T-cell (primary cell): ENCODE measurements around the gene MAP2K3. TPM values are rescaled to one million over a fixed set of nuclear protein-coding genes. Genes with fewer than 3 reads are reported as not detected.

Experiments
- ATAC-seq, 4 experiments: fragments of 200-7000 bp in 3 of 4; fragments of 150-1000 bp in 1 of 4; cut with Tn5 transposase; replicated peaks in 1 of 4; 1 replicate in 3 of 4; 2 replicates in 1 of 4; pipeline ENCODE4 v1.10.0; 2021; ENCODE audit warnings: moderate library complexity in 3 of 4, mild to moderate bottlenecking in 2 of 4, moderate number of reproducible peaks in 1 of 4
- CTCF ChIA-PET, 2 donors: fragments of 300-600 bp; sonication (Branson Sonifier 250); formaldehyde crosslinking; loops; one replicate each; lab custom pipeline; 2022; ENCODE audit warnings: antibody characterized with exemption in 2 of 2; lab: Charles Lee
- POLR2A ChIA-PET, 2 donors: fragments of 300-600 bp; sonication (Branson Sonifier 250); formaldehyde crosslinking; loops; one replicate each; lab custom pipeline; 2022; ENCODE audit warnings: antibody characterized with exemption in 2 of 2; lab: Charles Lee
- DNase-seq, 35 experiments: peaks; one replicate each; pipeline versions ENCODE4 v3.0.0 to v3.0.0-alpha.2; 2013 to 2023
- H3K27ac ChIP-seq: one replicate; pipeline ENCODE4 v1.5.1; 2013; ENCODE audit warnings: low read length
- H3K27me3 ChIP-seq, 2 experiments: replicated peaks in 1 of 2; 1 replicate in 1 of 2; 2 replicates in 1 of 2; pipeline versions ENCODE4 v1.6.1 to v1.7.0; 2013; ENCODE audit warnings: low read length in 1 of 2, mixed read lengths in 1 of 2; ENCODE audit not compliant: control insufficient read depth in 2 of 2, insufficient read depth in 2 of 2; ENCODE audit errors: extremely low read depth in 1 of 2
- H3K36me3 ChIP-seq, 2 donors: 1 replicate in 1 of 2; 2 replicates in 1 of 2; pipeline versions ENCODE4 v1.6.1 to v1.7.0; 2013; ENCODE audit warnings: low read length in 1 of 2; ENCODE audit not compliant: control insufficient read depth in 2 of 2, insufficient read depth in 1 of 2; ENCODE audit errors: extremely low read depth in 1 of 2
- H3K4me1 ChIP-seq, 2 experiments: 1 replicate in 1 of 2; 2 replicates in 1 of 2; pipeline versions ENCODE4 v1.6.1 to v1.7.0; 2013; ENCODE audit warnings: low read length in 2 of 2, mixed read lengths in 1 of 2; ENCODE audit not compliant: insufficient read depth in 2 of 2, control insufficient read depth in 1 of 2; ENCODE audit errors: extremely low read depth in 1 of 2
- H3K4me3 ChIP-seq, 2 donors: 1 replicate in 1 of 2; 2 replicates in 1 of 2; pipeline versions ENCODE4 v1.5.1 to v1.7.0; 2013; ENCODE audit warnings: mild to moderate bottlenecking in 2 of 2, low read length in 1 of 2, moderate library complexity in 1 of 2; ENCODE audit not compliant: control insufficient read depth in 1 of 2; ENCODE audit errors: extremely low read depth in 1 of 2
- H3K9me3 ChIP-seq: 2 replicates; pipeline ENCODE4 v1.7.0; 2013
- H3K27ac Mint-ChIP-seq, 2 donors: one replicate each; pipeline ENCODE4 v1.8.0; 2020 to 2021; ENCODE audit warnings: mild to moderate bottlenecking in 2 of 2, mixed read lengths in 2 of 2
- H3K27me3 Mint-ChIP-seq, 2 donors: one replicate each; pipeline ENCODE4 v1.8.0; 2021 to 2022; ENCODE audit warnings: mixed read lengths in 2 of 2
- H3K36me3 Mint-ChIP-seq: one replicate; pipeline ENCODE4 v1.8.0; 2021; ENCODE audit warnings: mixed read lengths
- H3K4me1 Mint-ChIP-seq, 3 donors: one replicate each; pipeline ENCODE4 v1.8.0; 2020 to 2022; ENCODE audit warnings: mixed read lengths in 3 of 3, mild to moderate bottlenecking in 1 of 3
- H3K4me3 Mint-ChIP-seq, 3 donors: one replicate each; pipeline ENCODE4 v1.8.0; 2020 to 2022; ENCODE audit warnings: mild to moderate bottlenecking in 3 of 3, mixed read lengths in 3 of 3, moderate library complexity in 3 of 3
- H3K9me3 Mint-ChIP-seq, 3 donors: one replicate each; pipeline ENCODE4 v1.8.0; 2020 to 2022; ENCODE audit warnings: mixed read lengths in 3 of 3
- WGBS: methylation state at CpG from one replicate; pipeline ENCODE4 v1.1.5; 2013; ENCODE audit warnings: missing lambda C conversion rate; ENCODE audit not compliant: insufficient coverage; 5-methylcytosine and 5-hydroxymethylcytosine counted together
- total RNA-seq, 35 experiments: library from RNA in 6 of 35; stranded (reverse) in 6 of 35; fragments of 120-200 nt in 1 of 35; gene quantifications; one replicate each; pipeline versions ENCODE4 v1.2.1 to v1.2.4 and lab custom pipeline; 2013 to 2026

Gene MAP2K3
- total RNA-seq, 5 donors from 2014 or later (not counting 1 experiment from before 2014, with no cell fraction given): 36.9 to 61.3 (median 57.1) TPM

- Histone ChIP-seq H3K36me3 (no peaks in the 10 kb centered on the region), H3K4me1 (no peaks in the 10 kb centered on the region), H3K27ac (no peak overlapping the region), H3K4me3 (no peak overlapping the region), H3K27me3 (no peaks in the 10 kb centered on the region), H3K9me3 (no peaks in the 10 kb centered on the region)
- WGBS: 80% methylated on average over 11 of the region's 12 CpGs
- no peak overlapping the region for H3K27ac Mint-ChIP-seq
- no peaks in the 10 kb centered on the region for H3K4me1 Mint-ChIP-seq
- ChIA-PET CTCF (interaction anchor here in 1 of 2 donors (0.7 kb wide), 1 partner anchor 187 kb away, joined by 4 read pairs; no protein-coding TSS in a partner anchor), POLR2A (interaction anchor here in 1 of 2 donors (0.6 kb wide), 1 partner anchor 12 kb away, joined by 4 read pairs; no protein-coding TSS in a partner anchor)
- H3K9me3 Mint-ChIP-seq: no peaks in the 10 kb centered on the region
- no peaks in the 10 kb centered on the region for H3K36me3 Mint-ChIP-seq
- no peak overlapping the region for H3K4me3 Mint-ChIP-seq
- DNase-seq (no peak), ATAC-seq (no peak)
- peaks cover 0 to 1% of the 10 kb centered on the region in 2 donors for H3K27me3 Mint-ChIP-seq
Measured at GRCh38 chr17:21358682-21359482, 74.4 kb downstream of the MAP2K3 start.

DNA sequence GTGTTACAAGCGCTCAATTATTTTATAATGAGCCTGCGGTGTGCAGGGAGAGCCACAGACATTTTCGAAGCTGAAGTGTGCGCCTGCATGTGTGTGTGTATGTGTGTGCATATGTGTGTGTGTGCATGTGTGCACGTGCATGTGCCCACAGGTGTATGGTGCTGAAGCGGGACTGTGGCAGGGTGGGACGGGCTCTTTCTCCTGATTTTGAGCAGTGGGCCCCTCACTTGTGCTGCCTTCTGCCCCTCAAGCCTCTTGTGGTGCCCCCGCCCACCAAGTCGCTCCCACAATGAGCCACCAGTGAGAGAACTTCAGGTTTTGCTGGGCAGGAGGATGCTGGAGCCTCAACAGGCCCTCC, 75.0 kb downstream of the MAP2K3 start:
- Mint-ChIP-seq H3K4me3 (no peak overlapping the region), H3K27ac (no peak overlapping the region), H3K27me3 (peaks cover 0 to 1% of the 10 kb centered on the region in 2 donors), H3K9me3 (no peaks in the 10 kb centered on the region), H3K4me1 (no peaks in the 10 kb centered on the region), H3K36me3 (no peaks in the 10 kb centered on the region)
- 77% methylated on average over 6 of the region's 9 CpGs for WGBS
- no peak for DNase-seq
- CTCF ChIA-PET: no interaction called here
- POLR2A ChIA-PET: no interaction called here
- H3K27ac ChIP-seq: no peak overlapping the region
- H3K36me3 ChIP-seq: no peaks in the 10 kb centered on the region
- no peak for ATAC-seq
- H3K9me3 ChIP-seq: no peaks in the 10 kb centered on the region
- H3K4me3 ChIP-seq: no peak overlapping the region
- H3K4me1 ChIP-seq: no peaks in the 10 kb centered on the region
- H3K27me3 ChIP-seq: no peaks in the 10 kb centered on the region

GRCh38 chr17:21360048-21360447, 75.5 kb downstream of the MAP2K3 start:
- ATAC-seq (no peak), DNase-seq (no peak)
- no peaks in the 10 kb centered on the region for H3K36me3 Mint-ChIP-seq
- no peaks in the 10 kb centered on the region for H3K9me3 Mint-ChIP-seq
- Histone ChIP-seq H3K36me3 (no peaks in the 10 kb centered on the region), H3K9me3 (no peaks in the 10 kb centered on the region), H3K4me1 (no peaks in the 10 kb centered on the region), H3K27me3 (no peaks in the 10 kb centered on the region), H3K27ac (no peak overlapping the region), H3K4me3 (no peak overlapping the region)
- ChIA-PET POLR2A (no interaction called here), CTCF (no interaction called here)
- H3K4me3 Mint-ChIP-seq: no peak overlapping the region
- peaks cover 0 to 1% of the 10 kb centered on the region in 2 donors for H3K27me3 Mint-ChIP-seq
- H3K27ac Mint-ChIP-seq: no peak overlapping the region
- H3K4me1 Mint-ChIP-seq: no peaks in the 10 kb centered on the region
- WGBS: 66% methylated on average over 7 of the region's 7 CpGs

DNA sequence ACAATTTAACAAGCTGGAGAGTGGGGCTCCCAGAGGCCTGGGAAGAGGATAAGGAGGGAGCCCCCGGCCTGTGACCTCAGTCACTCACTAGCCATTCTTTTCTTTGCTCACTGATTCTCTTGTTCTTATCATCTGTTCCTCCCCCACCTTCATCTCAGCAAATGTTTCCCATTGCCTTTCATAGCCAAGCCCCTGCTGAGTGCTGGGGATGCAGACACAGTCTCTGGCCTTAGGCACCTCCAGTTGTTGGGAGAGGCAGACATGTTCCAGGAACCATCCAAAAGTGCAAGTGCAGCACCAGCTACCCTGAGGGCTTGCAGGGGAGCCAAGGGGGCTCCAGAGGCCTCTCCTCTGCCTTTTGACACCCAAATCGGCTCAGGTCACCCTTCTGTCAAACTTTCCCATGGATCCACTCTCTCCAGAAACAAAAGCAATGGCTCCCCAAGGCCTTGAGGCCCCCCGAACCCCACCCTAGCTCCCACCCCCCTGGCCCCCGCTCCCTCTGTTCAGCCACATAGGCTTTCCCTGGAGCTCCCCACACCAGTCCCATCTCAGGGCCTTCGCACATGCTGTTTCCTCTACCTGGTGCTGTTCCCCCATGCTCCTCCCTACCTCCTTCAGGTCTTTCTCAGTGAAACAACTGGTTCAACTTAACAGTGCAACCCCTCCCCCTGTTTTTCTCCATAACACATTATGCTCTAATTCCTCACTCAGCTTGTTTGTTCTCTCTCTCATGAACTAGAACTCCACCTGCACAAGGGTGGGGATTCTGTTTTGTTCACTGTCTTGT, 76.7 kb downstream of the MAP2K3 start:
- H3K9me3 ChIP-seq: no peaks in the 10 kb centered on the region
- Mint-ChIP-seq H3K27me3 (peaks cover 0 to 1% of the 10 kb centered on the region in 2 donors), H3K36me3 (no peaks in the 10 kb centered on the region), H3K4me1 (no peaks in the 10 kb centered on the region), H3K4me3 (no peak overlapping the region), H3K27ac (no peak overlapping the region), H3K9me3 (no peaks in the 10 kb centered on the region)
- WGBS: 60% methylated on average over 2 of the region's 5 CpGs
- H3K27me3 ChIP-seq: peaks cover 0 to 3% of the 10 kb centered on the region in 2 experiments
- ATAC-seq (no peak), DNase-seq (no peak)
- H3K4me3 ChIP-seq: no peak overlapping the region
- no peak overlapping the region for H3K27ac ChIP-seq
- no peaks in the 10 kb centered on the region for H3K36me3 ChIP-seq
- POLR2A ChIA-PET: no interaction called here
- H3K4me1 ChIP-seq: no peaks in the 10 kb centered on the region
- CTCF ChIA-PET: no interaction called here

- peaks cover 0 to 1% of the 10 kb centered on the region in 2 donors for H3K27me3 Mint-ChIP-seq
- no peaks in the 10 kb centered on the region for H3K4me1 ChIP-seq
- no peak overlapping the region for H3K4me3 Mint-ChIP-seq
- H3K36me3 Mint-ChIP-seq: no peaks in the 10 kb centered on the region
- DNase-seq: no peak
- ChIA-PET CTCF (no interaction called here), POLR2A (no interaction called here)
- H3K9me3 Mint-ChIP-seq: no peaks in the 10 kb centered on the region
- H3K27ac ChIP-seq: no peak overlapping the region
- peaks cover 0 to 3% of the 10 kb centered on the region in 2 experiments for H3K27me3 ChIP-seq
- ATAC-seq: no peak
- H3K36me3 ChIP-seq: no peaks in the 10 kb centered on the region
- H3K4me3 ChIP-seq: no peak overlapping the region
- H3K27ac Mint-ChIP-seq: no peak overlapping the region
- no peaks in the 10 kb centered on the region for H3K4me1 Mint-ChIP-seq
- H3K9me3 ChIP-seq: no peaks in the 10 kb centered on the region
Measured at GRCh38 chr17:21362331-21362931, 77.9 kb downstream of the MAP2K3 start.

- ATAC-seq (no peak), DNase-seq (no peak)
- H3K36me3 Mint-ChIP-seq: no peaks in the 10 kb centered on the region
- Histone ChIP-seq H3K9me3 (no peaks in the 10 kb centered on the region), H3K4me1 (no peaks in the 10 kb centered on the region), H3K4me3 (no peak overlapping the region), H3K36me3 (no peaks in the 10 kb centered on the region), H3K27me3 (peaks cover 0 to 8% of the 10 kb centered on the region in 2 experiments), H3K27ac (no peak overlapping the region)
- peaks cover 0 to 6% of the 10 kb centered on the region in 2 donors for H3K27me3 Mint-ChIP-seq
- H3K27ac Mint-ChIP-seq: no peak overlapping the region
- ChIA-PET CTCF (no interaction called here), POLR2A (no interaction called here)
- H3K4me3 Mint-ChIP-seq: no peak overlapping the region
- 80% methylated on average over 7 of the region's 9 CpGs for WGBS
- H3K4me1 Mint-ChIP-seq: peaks cover 0 to 3% (median 0%) of the 10 kb centered on the region in 3 donors
- no peaks in the 10 kb centered on the region for H3K9me3 Mint-ChIP-seq
Measured at GRCh38 chr17:21363776-21364642, 79.5 kb downstream of the MAP2K3 start.
